Activated B cell treated with CpG ODN at 0.5 μM for 24 hours (primary cell): ENCODE data around the gene PMEPA1. TPM values are rescaled to one million over a fixed set of nuclear protein-coding genes. Genes with fewer than 3 reads are reported as not detected.
A peak's percentile ranks its signal among the peaks of the same experiment; 100 is the strongest.

Experiments used
- ATAC-seq: fragments of 200-7000 bp; cut with Tn5 transposase; one replicate; pipeline ENCODE4 v1.10.0; 2021; ENCODE audit warnings: low read depth, mild to moderate bottlenecking, moderate library complexity
- CTCF ChIA-PET: fragments of 350-600 bp; sonication (Branson Sonifier 250); formaldehyde crosslinking; loops from one replicate; lab custom pipeline; 2021; ENCODE audit warnings: antibody characterized with exemption; lab: Charles Lee
- POLR2A ChIA-PET: fragments of 350-600 bp; sonication (Branson Sonifier 250); formaldehyde crosslinking; loops from one replicate; lab custom pipeline; 2021; ENCODE audit warnings: antibody characterized with exemption; lab: Charles Lee
- DNase-seq: peaks from one replicate; pipeline ENCODE4 v3.0.0; 2022
- H3K27ac Mint-ChIP-seq: one replicate; pipeline ENCODE4 v1.8.0; 2020; ENCODE audit warnings: mixed read lengths
- H3K27me3 Mint-ChIP-seq: one replicate; pipeline ENCODE4 v1.8.0; 2021; ENCODE audit warnings: mixed read lengths
- H3K36me3 Mint-ChIP-seq: one replicate; pipeline ENCODE4 v1.8.0; 2021; ENCODE audit warnings: low read depth, mixed read lengths
- H3K4me1 Mint-ChIP-seq: one replicate; pipeline ENCODE4 v1.8.0; 2021; ENCODE audit warnings: mixed read lengths
- H3K4me3 Mint-ChIP-seq: one replicate; pipeline ENCODE4 v1.8.0; 2020; ENCODE audit warnings: mild to moderate bottlenecking, mixed read lengths
- H3K9me3 Mint-ChIP-seq: one replicate; pipeline ENCODE4 v1.8.0; 2020; ENCODE audit warnings: mixed read lengths
- intact Hi-C: fragments of 100-400 bp; cut with micrococcal nuclease; formaldehyde crosslinking; loops from one replicate; pipeline ENCODE4 v1.15.1; 2024
- total RNA-seq: library from RNA; stranded (reverse); gene quantifications from 2 replicates; pipeline ENCODE4 v1.2.3, GENCODE V29; 2022
- TF ChIP-seq, protein P1 (sequence below): fragments of 200-600 bp; IDR thresholded peaks from one replicate; pipeline ENCODE4 v1.8.0; 2022; ENCODE audit warnings: antibody characterized with exemption, mild to moderate bottlenecking

The PMEPA1 gene
- total RNA-seq, 1 donor from 2014 or later: 34.8 TPM

DNA sequence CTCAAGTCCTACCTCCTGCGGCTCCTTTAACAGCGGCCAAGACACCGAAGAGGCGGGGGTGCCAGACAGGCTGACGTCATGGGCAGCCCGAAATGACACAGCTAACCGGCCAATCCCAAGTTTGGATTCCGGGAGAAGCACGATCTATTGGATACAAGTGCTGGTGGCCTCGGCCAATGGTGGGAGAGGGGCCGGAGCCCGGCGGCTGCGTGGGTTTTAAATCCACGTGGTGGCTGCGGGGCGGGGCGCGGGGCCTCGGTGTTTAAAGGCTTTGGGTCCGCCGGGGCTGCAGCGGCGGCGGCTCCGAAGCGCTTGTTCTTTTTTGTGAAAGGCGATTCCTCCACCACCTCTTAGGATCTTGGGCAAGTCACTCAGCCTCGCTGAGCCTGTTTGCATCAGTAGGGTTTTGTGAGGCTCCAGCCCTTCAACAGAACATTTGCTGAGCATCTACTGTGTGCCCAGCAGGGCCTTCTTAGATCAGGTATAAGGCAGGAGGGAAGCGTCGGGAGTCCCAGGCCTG lies 8.7 kb upstream of the PMEPA1 start:
- TF ChIP-seq, protein P1, sequence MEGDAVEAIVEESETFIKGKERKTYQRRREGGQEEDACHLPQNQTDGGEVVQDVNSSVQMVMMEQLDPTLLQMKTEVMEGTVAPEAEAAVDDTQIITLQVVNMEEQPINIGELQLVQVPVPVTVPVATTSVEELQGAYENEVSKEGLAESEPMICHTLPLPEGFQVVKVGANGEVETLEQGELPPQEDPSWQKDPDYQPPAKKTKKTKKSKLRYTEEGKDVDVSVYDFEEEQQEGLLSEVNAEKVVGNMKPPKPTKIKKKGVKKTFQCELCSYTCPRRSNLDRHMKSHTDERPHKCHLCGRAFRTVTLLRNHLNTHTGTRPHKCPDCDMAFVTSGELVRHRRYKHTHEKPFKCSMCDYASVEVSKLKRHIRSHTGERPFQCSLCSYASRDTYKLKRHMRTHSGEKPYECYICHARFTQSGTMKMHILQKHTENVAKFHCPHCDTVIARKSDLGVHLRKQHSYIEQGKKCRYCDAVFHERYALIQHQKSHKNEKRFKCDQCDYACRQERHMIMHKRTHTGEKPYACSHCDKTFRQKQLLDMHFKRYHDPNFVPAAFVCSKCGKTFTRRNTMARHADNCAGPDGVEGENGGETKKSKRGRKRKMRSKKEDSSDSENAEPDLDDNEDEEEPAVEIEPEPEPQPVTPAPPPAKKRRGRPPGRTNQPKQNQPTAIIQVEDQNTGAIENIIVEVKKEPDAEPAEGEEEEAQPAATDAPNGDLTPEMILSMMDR: no peak
- peaks cover 2% of the 10 kb centered on the region for H3K27me3 Mint-ChIP-seq
- H3K4me3 Mint-ChIP-seq: peak overlapping the region; percentile 68
- no peaks in the 10 kb centered on the region for H3K9me3 Mint-ChIP-seq
- DNase-seq: peak; percentile 85
- no peaks in the 10 kb centered on the region for H3K36me3 Mint-ChIP-seq
- peak overlapping the region; percentile 56 for H3K27ac Mint-ChIP-seq
- intact Hi-C loops: loop anchor here (1.0 to 2.0 kb wide), 5 partner anchors 8 to 934 kb away; partner anchors contain the start of gene PMEPA1
- ChIA-PET CTCF (interaction anchor here (0.8 to 1.3 kb wide), 2 partner anchors 8 to 25 kb away, joined by 3 read pairs; partner anchors contain the start of gene PMEPA1), POLR2A (interaction anchor here (0.6 to 2.7 kb wide), 8 partner anchors 8 to 98 kb away, joined by 3 to 17 read pairs (median 3); partner anchors contain the start of genes PMEPA1 and ZBP1)
- peak; percentile 100 for ATAC-seq
- H3K4me1 Mint-ChIP-seq: peaks cover 9% of the 10 kb centered on the region

DNA sequence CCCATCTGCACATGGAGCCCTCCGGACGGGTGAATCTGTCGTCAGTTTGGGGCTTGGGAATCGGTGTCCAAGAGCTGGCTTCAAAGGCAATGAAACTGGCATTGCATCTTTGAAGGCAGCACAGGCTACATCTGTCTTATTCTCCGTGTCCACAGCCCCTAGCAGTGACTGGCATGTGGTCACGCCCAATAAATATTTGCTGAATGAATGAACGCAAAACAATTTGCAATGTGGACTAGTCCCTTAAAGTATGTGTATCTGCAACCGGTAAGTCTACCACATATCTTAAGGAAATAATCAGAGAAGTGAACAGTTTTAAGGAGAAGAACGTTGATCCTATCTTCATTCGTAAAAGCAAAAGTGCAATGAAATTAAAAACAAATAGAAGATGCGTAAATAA lies 8.0 kb upstream of the PMEPA1 start:
- no peak for ATAC-seq
- intact Hi-C loops: loop anchor here (1.0 to 2.0 kb wide), 5 partner anchors 7 to 935 kb away; partner anchors contain the start of gene PMEPA1
- Mint-ChIP-seq H3K27ac (no peak overlapping the region), H3K4me1 (peaks cover 10% of the 10 kb centered on the region), H3K27me3 (peaks cover 2% of the 10 kb centered on the region), H3K9me3 (no peaks in the 10 kb centered on the region), H3K36me3 (no peaks in the 10 kb centered on the region), H3K4me3 (no peak overlapping the region)
- TF ChIP-seq, protein P1: no peak
- DNase-seq: no peak
- POLR2A ChIA-PET: interaction anchor here (0.7 to 2.7 kb wide), 7 partner anchors 8 to 97 kb away, joined by 3 to 17 read pairs (median 3); partner anchors contain the start of genes PMEPA1 and ZBP1
- CTCF ChIA-PET: no interaction called here

DNA sequence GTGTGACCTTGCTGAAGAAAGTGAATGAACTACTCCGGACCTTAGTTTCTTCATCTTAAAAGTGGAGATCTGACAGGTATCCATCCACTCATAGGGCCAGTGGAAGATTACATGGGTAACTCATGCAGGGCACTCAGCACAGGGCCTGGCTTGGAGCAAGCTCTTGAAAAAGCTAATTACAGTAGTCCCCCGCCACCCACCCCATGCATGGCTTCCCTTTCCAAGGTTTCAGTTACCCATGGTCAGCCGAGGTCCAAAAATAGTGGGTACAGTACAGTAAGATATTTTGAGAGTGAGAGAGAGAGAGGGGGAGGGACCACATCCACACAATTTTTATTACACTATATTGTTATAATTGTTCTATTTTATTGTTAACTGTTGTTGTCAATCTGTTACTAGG lies 7.1 kb upstream of the PMEPA1 start:
- ChIA-PET CTCF (interaction anchor here (2.6 kb wide), 1 partner anchor 37 kb away, joined by 6 read pairs; no protein-coding TSS in a partner anchor), POLR2A (no interaction called here)
- no peak for DNase-seq
- H3K9me3 Mint-ChIP-seq: no peaks in the 10 kb centered on the region
- intact Hi-C loops: no loop called here
- H3K4me3 Mint-ChIP-seq: no peak overlapping the region
- ATAC-seq: no peak
- TF ChIP-seq, protein P1: no peak
- peaks cover 2% of the 10 kb centered on the region for H3K27me3 Mint-ChIP-seq
- no peak overlapping the region for H3K27ac Mint-ChIP-seq
- H3K36me3 Mint-ChIP-seq: no peaks in the 10 kb centered on the region
- H3K4me1 Mint-ChIP-seq: peaks cover 16% of the 10 kb centered on the region

DNA sequence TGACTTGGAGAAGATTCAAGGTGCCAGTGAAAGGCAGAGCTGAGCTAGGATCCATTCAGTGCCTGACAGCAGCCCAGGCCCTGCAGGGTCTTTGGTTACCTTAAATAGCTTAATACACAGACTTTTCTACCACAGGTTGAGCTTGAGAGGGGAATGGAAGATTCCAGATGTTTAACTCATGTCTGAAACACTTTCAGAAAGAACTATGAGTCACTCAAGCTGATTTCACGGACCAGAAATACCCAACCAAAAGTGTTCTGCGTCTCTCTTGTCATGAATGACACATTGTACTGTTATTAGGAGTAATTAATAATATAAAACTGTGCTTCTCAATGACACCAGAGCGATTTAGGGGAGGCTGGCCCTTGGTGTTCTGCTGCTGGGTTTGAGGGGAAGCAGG lies 6.4 kb upstream of the PMEPA1 start:
- ATAC-seq (no peak), DNase-seq (no peak)
- CTCF ChIA-PET: interaction anchor here (2.6 kb wide), 1 partner anchor 36 kb away, joined by 6 read pairs; no protein-coding TSS in a partner anchor
- POLR2A ChIA-PET: no interaction called here
- Mint-ChIP-seq H3K36me3 (no peaks in the 10 kb centered on the region), H3K4me3 (no peak overlapping the region), H3K27me3 (peaks cover 2% of the 10 kb centered on the region), H3K4me1 (peaks cover 21% of the 10 kb centered on the region), H3K9me3 (no peaks in the 10 kb centered on the region), H3K27ac (no peak overlapping the region)
- TF ChIP-seq, protein P1: no peak
- intact Hi-C loops: no loop called here

DNA sequence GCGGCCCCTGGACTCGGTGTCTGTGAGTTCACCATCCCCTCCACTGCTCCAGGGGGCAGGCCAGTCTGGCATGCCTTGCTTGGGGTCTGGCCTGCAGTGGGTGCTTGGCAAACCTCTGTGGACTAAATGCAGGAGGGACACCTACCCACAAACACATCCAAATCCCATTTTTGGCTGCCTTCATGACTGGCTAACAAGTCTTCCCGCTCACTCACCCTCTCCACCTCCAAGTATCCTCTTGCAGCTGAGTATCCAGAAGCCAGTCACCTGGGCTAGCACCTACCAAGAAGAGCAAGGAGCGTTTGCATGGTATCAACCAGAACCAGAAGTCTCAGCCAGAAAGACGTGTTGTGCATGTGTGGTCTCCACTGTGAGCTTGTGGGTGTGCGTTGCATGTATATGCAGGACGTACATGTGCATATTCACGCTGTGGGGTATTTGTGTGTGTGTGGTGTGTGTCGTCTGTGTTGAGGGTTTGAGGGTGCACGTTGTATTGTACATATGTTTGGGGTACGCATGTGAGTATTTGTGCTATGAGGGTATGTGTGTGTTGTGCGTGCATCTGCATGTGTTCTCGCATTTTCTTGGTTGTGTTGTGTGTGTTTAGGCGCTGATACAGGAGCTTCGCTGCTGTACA lies 5.6 kb upstream of the PMEPA1 start:
- CTCF ChIA-PET: interaction anchor here (2.6 kb wide), 1 partner anchor 35 kb away, joined by 6 read pairs; no protein-coding TSS in a partner anchor
- ATAC-seq: no peak

More for the DNA sequence above, 5.6 kb upstream of the PMEPA1 start:
- Mint-ChIP-seq H3K4me3 (no peak overlapping the region), H3K4me1 (peaks cover 29% of the 10 kb centered on the region), H3K27ac (no peak overlapping the region), H3K9me3 (no peaks in the 10 kb centered on the region), H3K36me3 (no peaks in the 10 kb centered on the region), H3K27me3 (peaks cover 2% of the 10 kb centered on the region)
- intact Hi-C loops: no loop called here
- no peak for DNase-seq
- TF ChIP-seq, protein P1: no peak
- POLR2A ChIA-PET: interaction anchor here (0.5 kb wide), 1 partner anchor 55 kb away, joined by 4 read pairs; no protein-coding TSS in a partner anchor
